ENCODE results near the gene ITPK1. TPM values are rescaled to one million over a fixed set of nuclear protein-coding genes. Genes with fewer than 3 reads are reported as not detected.

ITPK1 gene
- polyA plus RNA-seq, 1 of the 3 experiments (the other 2 are of a cell fraction) = 23.2 TPM

- 70% methylated on average over 4 of the region's 4 CpGs for WGBS (ENCODE audit: low lambda C conversion rate)
- TF ChIP-seq EZH2phosphoT487 (IDR thresholded peaks at IDR 0.05; ENCODE audit: borderline replicate concordance, low read depth) = no peak
- no peak for TF ChIP-seq JUND (IDR thresholded peaks at IDR 0.05)
- TF ChIP-seq PBX3 (IDR thresholded peaks at IDR 0.05) = no peak
- TF ChIP-seq FOXM1 (IDR thresholded peaks at IDR 0.05; ENCODE audit: low read depth) = no peak
- no peak for TF ChIP-seq RAD21 (IDR thresholded peaks at IDR 0.05; ENCODE audit: low read length)
- TF ChIP-seq NRF1 (IDR thresholded peaks at IDR 0.05; ENCODE audit: low read depth, low read length) = no peak
- no peak for TF ChIP-seq POLR2AphosphoS5 (IDR thresholded peaks at IDR 0.05; ENCODE audit: low read depth, low read length)
- no peak for TF ChIP-seq RXRA (IDR thresholded peaks at IDR 0.05; ENCODE audit: borderline replicate concordance, low read depth)
- no peak for TF ChIP-seq RCOR1 (IDR thresholded peaks at IDR 0.05; ENCODE audit: low read length)
- TF ChIP-seq MEF2A (IDR thresholded peaks at IDR 0.05; ENCODE audit: borderline replicate concordance, low read depth) = no peak
- TF ChIP-seq SMC3 (IDR thresholded peaks at IDR 0.05; ENCODE audit: low read depth, low read length) = no peak
- TF ChIP-seq CTCF (IDR thresholded peaks at IDR 0.05) = no peak
- no peak for TF ChIP-seq YY1 (IDR thresholded peaks at IDR 0.05; ENCODE audit: low read depth)
- no peak for TF ChIP-seq GABPA (IDR thresholded peaks at IDR 0.05; ENCODE audit: low read depth)
- TF ChIP-seq EP300 (IDR thresholded peaks at IDR 0.05; ENCODE audit: borderline replicate concordance in 1 of 2, low read depth in 1 of 2, low read length in 1 of 2) = no peak
- TF ChIP-seq GATA2 (CRISPR knock-in tag; IDR thresholded peaks at IDR 0.05) = no peak
- TF ChIP-seq NFIC (IDR thresholded peaks at IDR 0.05; ENCODE audit: borderline replicate concordance) = no peak
- TF ChIP-seq ELF1 (IDR thresholded peaks at IDR 0.05) = no peak
- H3K27me3 ChIP-seq (ENCODE audit: insufficient read depth) = no peaks in the 10 kb centered on the region
- no peak overlapping the region for H2AFZ ChIP-seq (ENCODE audit: low read depth)
- H3F3A ChIP-seq (replicated peaks; ENCODE audit: insufficient read depth) = no peaks in the 10 kb centered on the region
- H3K4me1 ChIP-seq (ENCODE audit: control insufficient read depth in 1 of 2, insufficient read depth in 2 of 2, low read depth in 1 of 2, low read length in 1 of 2) = peaks cover 4 to 57% of the 10 kb centered on the region in 2 experiments; a peak in 2 of 4 replicates
- H3K9me2 ChIP-seq = no peaks in the 10 kb centered on the region
- POLR2A ChIA-PET = no interaction called here
- DNase-seq = no peak
- no peaks in the 10 kb centered on the region for H3K9me3 ChIP-seq
- H3K9ac ChIP-seq = no peak overlapping the region
- H3K79me2 ChIP-seq (ENCODE audit: insufficient read depth) = no peaks in the 10 kb centered on the region
- H4K20me1 ChIP-seq (ENCODE audit: insufficient read depth) = no peaks in the 10 kb centered on the region
- no peaks in the 10 kb centered on the region for H3K36me3 ChIP-seq (replicated peaks in 1 of 2; ENCODE audit: control insufficient read depth in 1 of 2, insufficient read depth in 2 of 2, low read length in 1 of 2)
- CTCF ChIA-PET = interaction anchor here (0.6 to 1.5 kb wide), 2 partner anchors 11 to 97 kb away, joined by 3 read pairs; no protein-coding TSS in a partner anchor
- no peak overlapping the region for H3K4me2 ChIP-seq
- no peak overlapping the region for H3K27ac ChIP-seq (ENCODE audit: low read depth in 2 of 2, low read length in 1 of 2)
- H3K4me3 ChIP-seq (ENCODE audit: low read depth in 2 of 2, low read length in 1 of 2) = no peak overlapping the region
These were observed 66.4 kb downstream of the ITPK1 start for GRCh38 chr14:93049315-93049714.

- Histone ChIP-seq H3K9me3 (no peaks in the 10 kb centered on the region), H3K27ac (ENCODE audit: low read depth in 2 of 2, low read length in 1 of 2) (no peak overlapping the region), H3K4me3 (ENCODE audit: low read depth in 2 of 2, low read length in 1 of 2) (no peak overlapping the region), H3F3A (replicated peaks; ENCODE audit: insufficient read depth) (no peaks in the 10 kb centered on the region), H3K79me2 (ENCODE audit: insufficient read depth) (no peaks in the 10 kb centered on the region), H3K9ac (no peak overlapping the region), H3K4me1 (ENCODE audit: control insufficient read depth in 1 of 2, insufficient read depth in 2 of 2, low read depth in 1 of 2, low read length in 1 of 2) (peaks cover 6 to 61% of the 10 kb centered on the region in 2 experiments; a peak in 3 of 4 replicates), H3K27me3 (ENCODE audit: insufficient read depth) (no peaks in the 10 kb centered on the region), H3K4me2 (no peak overlapping the region), H3K9me2 (no peaks in the 10 kb centered on the region), H3K36me3 (replicated peaks in 1 of 2; ENCODE audit: control insufficient read depth in 1 of 2, insufficient read depth in 2 of 2, low read length in 1 of 2) (no peaks in the 10 kb centered on the region), H4K20me1 (ENCODE audit: insufficient read depth) (no peaks in the 10 kb centered on the region), H2AFZ (ENCODE audit: low read depth) (no peak overlapping the region)
- TF ChIP-seq REST (IDR thresholded peaks at IDR 0.05; ENCODE audit: low read depth, low read length) (no peak), TEAD4 (IDR thresholded peaks at IDR 0.05; ENCODE audit: borderline replicate concordance, insufficient read depth) (no peak), RFX5 (IDR thresholded peaks at IDR 0.05; ENCODE audit: low read length) (no peak), FOSL2 (IDR thresholded peaks at IDR 0.05; ENCODE audit: borderline replicate concordance, low read depth) (no peak)
- DNase-seq = no peak
- CTCF ChIA-PET = interaction anchor here (1.0 to 3.2 kb wide), 2 partner anchors 42 to 64 kb away, joined by 3 to 16 read pairs; no protein-coding TSS in a partner anchor
- WGBS (ENCODE audit: low lambda C conversion rate) = 95% methylated on average over 2 of the region's 2 CpGs
- POLR2A ChIA-PET = no interaction called here
These were observed 66.9 kb downstream of the ITPK1 start for GRCh38 chr14:93048843-93049242.

All from SK-N-SH (cell line).